ENCODE measurements around the gene CSN2.

Gene CSN2, protein sequence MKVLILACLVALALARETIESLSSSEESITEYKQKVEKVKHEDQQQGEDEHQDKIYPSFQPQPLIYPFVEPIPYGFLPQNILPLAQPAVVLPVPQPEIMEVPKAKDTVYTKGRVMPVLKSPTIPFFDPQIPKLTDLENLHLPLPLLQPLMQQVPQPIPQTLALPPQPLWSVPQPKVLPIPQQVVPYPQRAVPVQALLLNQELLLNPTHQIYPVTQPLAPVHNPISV

DNA sequence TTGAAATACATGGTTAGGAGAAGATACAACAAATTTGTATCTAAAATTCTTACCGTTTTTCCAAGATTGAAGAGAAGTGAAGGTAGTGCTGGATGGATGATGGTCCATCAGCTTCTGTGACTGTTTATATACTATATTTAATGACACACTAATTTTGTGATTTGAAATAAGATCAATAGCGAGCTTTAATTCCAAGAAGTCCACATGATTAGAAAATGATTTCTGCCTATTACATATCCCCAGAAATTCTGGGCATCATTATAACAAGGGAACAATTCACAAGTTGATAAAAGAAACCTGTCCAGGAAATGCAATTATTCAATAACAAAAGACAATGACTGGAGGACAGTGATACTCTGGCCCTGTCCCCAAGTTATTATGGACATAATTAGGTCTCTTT is at the start of gene CSN2:
CSN2 (minus strand) TSS at position 101 of the 400 bp plus-strand sequence. CDS start 4,733 bp downstream, outside the sequence.
- no peak for DNase-seq (ENCODE audit: low read depth)
- TF ChIP-seq, protein P1, sequence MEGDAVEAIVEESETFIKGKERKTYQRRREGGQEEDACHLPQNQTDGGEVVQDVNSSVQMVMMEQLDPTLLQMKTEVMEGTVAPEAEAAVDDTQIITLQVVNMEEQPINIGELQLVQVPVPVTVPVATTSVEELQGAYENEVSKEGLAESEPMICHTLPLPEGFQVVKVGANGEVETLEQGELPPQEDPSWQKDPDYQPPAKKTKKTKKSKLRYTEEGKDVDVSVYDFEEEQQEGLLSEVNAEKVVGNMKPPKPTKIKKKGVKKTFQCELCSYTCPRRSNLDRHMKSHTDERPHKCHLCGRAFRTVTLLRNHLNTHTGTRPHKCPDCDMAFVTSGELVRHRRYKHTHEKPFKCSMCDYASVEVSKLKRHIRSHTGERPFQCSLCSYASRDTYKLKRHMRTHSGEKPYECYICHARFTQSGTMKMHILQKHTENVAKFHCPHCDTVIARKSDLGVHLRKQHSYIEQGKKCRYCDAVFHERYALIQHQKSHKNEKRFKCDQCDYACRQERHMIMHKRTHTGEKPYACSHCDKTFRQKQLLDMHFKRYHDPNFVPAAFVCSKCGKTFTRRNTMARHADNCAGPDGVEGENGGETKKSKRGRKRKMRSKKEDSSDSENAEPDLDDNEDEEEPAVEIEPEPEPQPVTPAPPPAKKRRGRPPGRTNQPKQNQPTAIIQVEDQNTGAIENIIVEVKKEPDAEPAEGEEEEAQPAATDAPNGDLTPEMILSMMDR (IDR thresholded peaks at IDR 0.05; ENCODE audit: insufficient read depth, low read depth, low read length, missing control alignments): no peak
- no peak within 1 kb of the TSS for H3K4me3 ChIP-seq (ENCODE audit: low read length)

DNA sequence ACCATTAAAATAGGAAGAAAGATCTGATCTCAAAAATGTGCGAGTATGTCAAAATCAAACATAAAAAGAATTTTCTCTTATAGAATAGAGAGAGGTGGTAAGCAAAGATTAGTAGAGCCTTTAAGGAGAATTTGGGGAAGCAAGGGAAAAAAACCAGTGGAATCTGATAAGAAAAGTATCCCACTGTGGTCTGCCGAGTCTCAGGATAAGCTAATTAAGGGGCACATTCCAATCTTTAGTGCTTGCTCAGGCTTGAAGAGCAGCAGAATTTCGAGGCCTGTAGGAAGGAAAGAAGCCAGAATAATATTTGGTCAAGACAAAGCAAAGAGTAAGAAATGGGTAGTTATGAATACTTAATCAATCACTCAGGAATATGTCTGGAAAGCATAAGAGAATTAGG is 43.2 kb upstream of the CSN2 start:
- no peak overlapping the region for H3K4me3 ChIP-seq (ENCODE audit: low read length)
- TF ChIP-seq, protein P1 (IDR thresholded peaks at IDR 0.05; ENCODE audit: insufficient read depth, low read depth, low read length, missing control alignments): no peak
- DNase-seq (ENCODE audit: low read depth): no peak

DNA sequence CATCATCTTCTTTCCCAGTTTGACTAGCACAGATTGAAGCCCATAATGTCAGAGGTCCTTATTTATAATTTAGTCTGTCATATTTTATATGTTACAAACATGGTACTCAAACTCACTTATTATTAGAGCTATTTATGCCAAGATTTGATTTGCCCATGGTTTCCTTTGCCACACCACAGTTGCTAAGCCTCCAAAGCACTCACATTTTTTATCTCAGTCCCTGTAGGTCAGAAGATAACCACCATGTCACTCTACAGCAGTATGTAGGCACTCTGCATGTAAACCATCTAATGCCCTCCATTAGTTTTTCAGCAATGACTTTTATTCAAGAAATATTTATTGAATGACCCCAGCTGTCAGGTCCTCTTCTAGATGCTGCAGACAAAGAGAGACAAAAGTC is 37.0 kb upstream of the CSN2 start:
- H3K4me3 ChIP-seq (ENCODE audit: low read length): no peak overlapping the region
- DNase-seq (ENCODE audit: low read depth): no peak
- TF ChIP-seq, protein P1 (IDR thresholded peaks at IDR 0.05; ENCODE audit: insufficient read depth, low read depth, low read length, missing control alignments): no peak

DNA sequence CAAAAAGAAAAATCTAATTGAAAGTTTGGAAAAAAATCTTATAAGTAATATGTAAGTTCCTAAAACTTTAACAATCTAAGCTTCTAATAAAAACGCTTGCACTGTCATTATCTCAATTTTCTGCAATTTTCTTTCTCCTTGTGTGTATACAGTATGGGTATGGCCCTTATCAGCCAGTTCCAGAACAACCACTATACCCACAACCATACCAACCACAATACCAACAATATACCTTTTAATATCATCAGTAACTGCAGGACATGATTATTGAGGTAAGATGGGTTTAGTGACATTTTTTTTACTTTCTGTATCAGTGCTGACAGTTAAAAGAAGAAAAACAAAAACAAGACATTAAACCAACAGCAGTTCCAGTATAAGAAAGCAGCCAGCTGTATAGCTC is 35.2 kb upstream of the CSN2 start:
- H3K4me3 ChIP-seq (ENCODE audit: low read length): no peak overlapping the region
- DNase-seq (ENCODE audit: low read depth): no peak
- TF ChIP-seq, protein P1 (IDR thresholded peaks at IDR 0.05; ENCODE audit: insufficient read depth, low read depth, low read length, missing control alignments): no peak

DNA sequence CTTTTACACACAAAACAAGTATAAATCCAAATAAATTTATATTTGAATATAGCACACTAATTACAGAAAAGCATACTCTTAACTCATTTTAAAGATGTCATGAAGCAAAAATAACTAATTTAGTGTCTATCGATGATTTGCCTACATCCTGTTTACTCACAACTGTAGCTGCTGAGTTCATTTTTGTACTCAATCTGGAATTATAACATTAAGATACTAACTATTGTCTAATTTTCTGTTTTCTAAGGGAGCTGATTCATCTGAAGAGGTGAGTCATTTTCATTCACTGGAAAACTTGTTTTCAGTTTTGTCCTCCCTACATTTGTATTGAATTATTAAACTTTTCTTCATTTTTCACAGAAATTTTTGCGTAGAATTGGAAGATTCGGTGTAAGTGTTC is 33.9 kb upstream of the CSN2 start:
- peak; percentile 42 for DNase-seq (ENCODE audit: low read depth)
- no peak overlapping the region for H3K4me3 ChIP-seq (ENCODE audit: low read length)
- TF ChIP-seq, protein P1 (IDR thresholded peaks at IDR 0.05; ENCODE audit: insufficient read depth, low read depth, low read length, missing control alignments): no peak

DNA sequence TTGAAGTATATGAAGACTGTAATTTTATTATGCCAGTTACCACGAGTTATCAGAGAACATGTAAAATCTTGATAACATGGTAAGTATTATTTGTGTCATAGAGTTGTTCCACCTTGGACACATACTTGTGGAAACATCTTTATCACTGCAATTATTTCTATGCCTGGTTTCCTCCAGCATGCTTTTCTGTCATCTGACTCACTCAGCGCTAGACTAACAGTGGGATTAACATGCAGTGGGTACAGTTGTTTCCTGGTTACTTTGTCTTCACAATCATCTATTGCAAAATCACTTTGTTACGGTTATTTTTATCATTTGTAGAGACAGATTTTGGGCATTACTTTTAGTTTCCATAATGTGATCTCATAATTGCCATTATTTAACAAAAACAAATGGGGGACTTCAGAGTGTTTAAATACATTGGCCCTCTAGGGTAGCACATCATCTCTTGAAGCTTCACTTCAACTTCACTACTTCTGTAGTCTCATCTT is 30.0 kb upstream of the CSN2 start, which contains the start of gene STATH:
STATH (plus strand) TSS at position 441 of the 491 bp plus-strand sequence. CDS start 2,472 bp downstream, outside the sequence.
- no peak within 1 kb of the TSS for H3K4me3 ChIP-seq (ENCODE audit: low read length)
- TF ChIP-seq, protein P1 (IDR thresholded peaks at IDR 0.05; ENCODE audit: insufficient read depth, low read depth, low read length, missing control alignments): no peak
- peak; percentile 76 for DNase-seq (ENCODE audit: low read depth)

DNA sequence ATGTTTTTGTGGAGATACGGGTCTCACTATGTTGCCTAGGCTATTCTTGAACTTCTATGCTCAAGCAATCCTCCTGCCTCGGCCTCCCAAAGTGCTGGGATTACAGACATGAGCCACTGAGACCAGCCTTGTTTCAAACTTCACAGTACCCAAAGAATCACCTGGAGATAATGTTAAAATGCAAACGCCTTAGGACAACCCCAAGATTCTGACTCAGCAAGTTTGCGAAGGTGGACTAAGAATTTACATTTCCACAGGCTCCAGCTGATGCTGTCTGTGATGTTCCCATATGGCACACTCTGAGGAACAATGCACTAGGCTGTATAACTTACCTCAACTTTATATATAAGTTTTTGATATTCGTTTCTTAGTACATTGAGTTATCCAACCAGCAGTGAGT is 29.3 kb upstream of the CSN2 start:
- DNase-seq (ENCODE audit: low read depth): no peak

More for the DNA sequence above, 29.3 kb upstream of the CSN2 start:
- H3K4me3 ChIP-seq (ENCODE audit: low read length): no peak overlapping the region
- TF ChIP-seq, protein P1 (IDR thresholded peaks at IDR 0.05; ENCODE audit: insufficient read depth, low read depth, low read length, missing control alignments): no peak

All from epithelial cell of esophagus (primary cell).